HG03196 (cell line): ENCODE results near the gene NEK6.

ENCODE experiments used
- ATAC-seq: cut with Tn5 transposase; IDR thresholded peaks from one replicate; pipeline ENCODE4 v1.9.1; 2021; ENCODE audit not compliant: unreplicated experiment

NEK6 gene

GRCh38 chr9:124368692-124369091 lies 110.9 kb downstream of the NEK6 start:
- ATAC-seq, result no peak

GRCh38 chr9:124369231-124369797 lies 111.6 kb downstream of the NEK6 start:
- no peak for ATAC-seq

- no peak for ATAC-seq
Measured at GRCh38 chr9:124370896-124371582, 113.3 kb downstream of the NEK6 start.

GRCh38 chr9:124372038-124372437 lies 114.3 kb downstream of the NEK6 start:
- ATAC-seq, result no peak

- ATAC-seq, result no peak
Measured at GRCh38 chr9:124373386-124373785, 115.6 kb downstream of the NEK6 start.

- no peak for ATAC-seq
Measured at GRCh38 chr9:124373851-124374250, 116.1 kb downstream of the NEK6 start.

- no peak for ATAC-seq
Measured at GRCh38 chr9:124375726-124376125, 118.0 kb downstream of the NEK6 start.

- no peak for ATAC-seq
Measured at GRCh38 chr9:124376329-124376728, 118.6 kb downstream of the NEK6 start.

GRCh38 chr9:124377551-124378406 lies 120.0 kb downstream of the NEK6 start:
- no peak for ATAC-seq

GRCh38 chr9:124381170-124381945 lies 123.6 kb downstream of the NEK6 start:
- ATAC-seq, result no peak

GRCh38 chr9:124384210-124384609 lies 126.5 kb downstream of the NEK6 start:
- ATAC-seq, result no peak

GRCh38 chr9:124384846-124385245 lies 127.1 kb downstream of the NEK6 start:
- no peak for ATAC-seq

GRCh38 chr9:124385623-124386022 lies 127.9 kb downstream of the NEK6 start:
- no peak for ATAC-seq

GRCh38 chr9:124386201-124386600 lies 128.5 kb downstream of the NEK6 start:
- ATAC-seq, result no peak

- ATAC-seq, result no peak
Measured at GRCh38 chr9:124388275-124389048, 130.7 kb downstream of the NEK6 start.

- ATAC-seq, result no peak
Measured at GRCh38 chr9:124389146-124389939, 131.6 kb downstream of the NEK6 start.

- ATAC-seq, result no peak
Measured at GRCh38 chr9:124390794-124391658, 133.3 kb downstream of the NEK6 start.

GRCh38 chr9:124392254-124392870 lies 134.6 kb downstream of the NEK6 start:
- no peak for ATAC-seq
